Measurements from ENCODE around the gene EMC8.

The EMC8 gene

DNA sequence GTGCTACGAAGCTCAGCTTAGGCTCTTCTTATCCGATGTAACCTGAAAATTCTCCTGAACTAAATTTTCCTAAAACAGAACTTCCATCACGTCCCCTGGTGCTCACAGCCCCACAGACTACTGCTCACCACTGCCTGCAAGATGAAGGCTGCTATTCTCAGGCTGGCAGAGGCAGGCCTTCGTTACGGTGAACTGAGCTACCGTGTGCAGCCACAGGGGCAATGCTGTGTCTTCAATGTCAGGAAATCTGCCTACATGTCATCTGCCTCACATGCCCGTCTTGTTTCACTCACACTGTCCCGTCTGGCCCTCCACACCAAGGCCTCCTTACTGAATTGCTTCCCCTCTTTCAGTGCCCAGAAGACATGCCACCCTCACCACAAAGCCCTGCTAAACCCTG is 15.9 kb downstream of the EMC8 start:
- no peak overlapping the region for H3K27ac ChIP-seq (ENCODE audit: low read depth, low read length)
- peaks cover 28% of the 10 kb centered on the region; the same call in 1 of the 2 replicates for H3K36me3 ChIP-seq (ENCODE audit: insufficient read depth, low read length)
- no peak overlapping the region for H2AFZ ChIP-seq (ENCODE audit: low read length, unreplicated experiment)
- H3K79me2 ChIP-seq (ENCODE audit: control insufficient read depth, insufficient read depth, low read length, unreplicated experiment) = peaks cover 8% of the 10 kb centered on the region
- no peak overlapping the region for H3K4me3 ChIP-seq (ENCODE audit: low read depth, low read length)
- no peaks in the 10 kb centered on the region for H3K27me3 ChIP-seq (ENCODE audit: insufficient read depth, low read length)
- H3K4me1 ChIP-seq (ENCODE audit: control insufficient read depth, insufficient read depth, low read length, unreplicated experiment) = no peaks in the 10 kb centered on the region

DNA sequence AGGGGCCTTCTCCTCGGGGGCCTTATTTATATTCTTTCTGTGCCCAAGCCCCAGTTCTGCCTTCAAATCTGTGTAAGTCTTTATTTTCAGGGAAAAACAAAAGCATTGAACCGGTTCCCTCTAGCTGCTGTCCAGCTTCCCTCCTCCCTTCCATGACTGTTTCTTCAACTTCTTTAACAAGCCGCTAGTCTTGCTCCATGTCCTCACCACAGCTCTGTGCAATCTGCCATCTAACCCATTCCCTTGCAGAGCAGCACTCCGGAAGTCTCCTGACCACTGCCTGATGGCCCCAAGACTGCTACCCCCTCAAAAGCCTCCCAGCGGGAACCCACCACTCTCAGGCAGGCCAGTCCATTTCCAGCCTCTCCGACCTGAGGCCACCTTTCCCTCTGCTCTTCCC is 16.9 kb downstream of the EMC8 start:
- H3K79me2 ChIP-seq (ENCODE audit: control insufficient read depth, insufficient read depth, low read length, unreplicated experiment) = peaks cover 4% of the 10 kb centered on the region
- no peak overlapping the region for H3K27ac ChIP-seq (ENCODE audit: low read depth, low read length)
- peaks cover 21% of the 10 kb centered on the region; the same call in 1 of the 2 replicates for H3K36me3 ChIP-seq (ENCODE audit: insufficient read depth, low read length)
- H3K4me1 ChIP-seq (ENCODE audit: control insufficient read depth, insufficient read depth, low read length, unreplicated experiment) = peaks cover 10% of the 10 kb centered on the region
- H2AFZ ChIP-seq (ENCODE audit: low read length, unreplicated experiment) = no peak overlapping the region
- no peaks in the 10 kb centered on the region for H3K27me3 ChIP-seq (ENCODE audit: insufficient read depth, low read length)
- no peak overlapping the region for H3K4me3 ChIP-seq (ENCODE audit: low read depth, low read length)

DNA sequence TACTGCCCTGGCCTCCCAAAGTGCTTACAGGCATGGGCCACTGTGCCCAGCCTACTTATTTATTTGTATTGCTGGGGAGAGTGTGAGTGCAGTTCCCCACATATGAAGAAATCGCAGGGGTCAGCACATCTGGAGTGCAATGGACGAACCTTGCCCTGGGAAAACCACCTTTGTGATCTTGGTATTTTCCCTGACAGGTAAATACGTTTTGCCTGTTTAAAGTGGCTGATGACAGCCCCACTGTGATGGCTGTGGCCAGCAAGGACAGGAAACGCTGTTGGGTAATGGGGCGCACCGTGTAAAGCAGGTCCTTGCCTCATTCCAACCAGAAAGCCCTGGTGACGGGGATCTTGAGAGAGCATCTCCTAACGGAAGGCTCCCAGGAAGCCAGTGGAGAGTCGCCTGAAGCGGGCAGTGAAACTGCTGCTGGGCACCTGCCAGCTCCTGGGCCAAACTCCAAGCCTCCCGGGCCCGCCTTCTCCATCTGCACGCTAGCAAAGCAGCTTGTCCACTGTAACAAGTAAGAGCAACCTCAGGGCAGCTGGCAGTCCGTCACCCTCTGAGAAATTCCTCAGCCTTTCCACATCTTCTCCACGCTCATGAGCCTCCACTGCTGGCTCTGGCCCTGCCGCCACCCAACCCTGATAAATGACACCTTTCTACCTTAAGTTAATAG is 17.5 kb downstream of the EMC8 start:
- Histone ChIP-seq H3K27ac (ENCODE audit: low read depth, low read length) (no peak overlapping the region), H3K79me2 (ENCODE audit: control insufficient read depth, insufficient read depth, low read length, unreplicated experiment) (peaks cover 4% of the 10 kb centered on the region)

DNA sequence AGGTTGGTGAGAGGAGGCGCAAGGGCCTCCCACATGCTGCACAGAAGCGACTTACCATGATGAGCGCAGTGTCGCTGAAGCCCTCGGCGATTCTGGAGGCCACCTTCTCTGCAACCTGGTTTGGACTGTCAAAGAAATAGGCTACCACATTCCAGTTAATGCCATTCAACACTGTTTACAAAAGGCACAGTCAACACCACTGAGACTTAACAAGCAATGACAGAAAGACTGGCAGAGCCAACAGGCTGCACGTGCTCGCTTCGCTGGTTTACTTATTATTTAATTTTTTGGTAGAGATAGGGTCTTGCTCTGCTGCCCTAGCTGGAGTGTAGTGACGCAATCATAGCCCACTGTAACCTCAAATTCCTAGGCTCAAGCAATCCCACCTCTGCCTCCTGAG is 18.2 kb downstream of the EMC8 start:
- H3K4me1 ChIP-seq (ENCODE audit: control insufficient read depth, insufficient read depth, low read length, unreplicated experiment) = peaks cover 11% of the 10 kb centered on the region
- H3K27me3 ChIP-seq (ENCODE audit: insufficient read depth, low read length) = no peaks in the 10 kb centered on the region
- peaks cover 12% of the 10 kb centered on the region; the same call in 1 of the 2 replicates for H3K36me3 ChIP-seq (ENCODE audit: insufficient read depth, low read length)
- H3K79me2 ChIP-seq (ENCODE audit: control insufficient read depth, insufficient read depth, low read length, unreplicated experiment) = peaks cover 4% of the 10 kb centered on the region
- H2AFZ ChIP-seq (ENCODE audit: low read length, unreplicated experiment) = no peak overlapping the region
- no peak overlapping the region for H3K27ac ChIP-seq (ENCODE audit: low read depth, low read length)
- no peak overlapping the region for H3K4me3 ChIP-seq (ENCODE audit: low read depth, low read length)

More for the DNA sequence above, 17.5 kb downstream of the EMC8 start:
- H3K36me3 ChIP-seq (ENCODE audit: insufficient read depth, low read length) = peaks cover 16% of the 10 kb centered on the region; the same call in 1 of the 2 replicates
- peaks cover 11% of the 10 kb centered on the region for H3K4me1 ChIP-seq (ENCODE audit: control insufficient read depth, insufficient read depth, low read length, unreplicated experiment)
- H3K4me3 ChIP-seq (ENCODE audit: low read depth, low read length) = no peak overlapping the region
- H3K27me3 ChIP-seq (ENCODE audit: insufficient read depth, low read length) = no peaks in the 10 kb centered on the region
- H2AFZ ChIP-seq (ENCODE audit: low read length, unreplicated experiment) = no peak overlapping the region

DNA sequence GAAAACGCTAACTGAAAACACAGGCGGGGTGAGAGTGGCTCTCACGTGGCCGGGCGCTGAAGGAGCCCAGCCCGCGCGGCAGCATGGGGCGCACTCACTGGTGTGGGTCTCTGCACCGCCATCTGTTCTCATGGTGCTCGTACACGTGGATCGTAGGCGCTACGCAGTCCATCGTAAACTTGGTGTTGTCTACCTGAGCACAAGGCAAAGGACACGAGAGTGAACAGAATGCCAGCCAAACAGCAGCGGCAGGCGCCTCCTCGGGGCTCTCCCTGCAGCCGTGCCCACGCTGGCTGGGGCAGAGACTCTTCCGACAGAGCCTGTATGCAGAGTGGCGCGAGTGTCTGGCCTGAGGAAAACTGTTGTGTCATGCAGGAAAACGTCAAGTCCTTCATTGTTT is 19.1 kb downstream of the EMC8 start:
- no peak overlapping the region for H3K27ac ChIP-seq (ENCODE audit: low read depth, low read length)
- no peak overlapping the region for H3K4me3 ChIP-seq (ENCODE audit: low read depth, low read length)
- H3K79me2 ChIP-seq (ENCODE audit: control insufficient read depth, insufficient read depth, low read length, unreplicated experiment) = peaks cover 4% of the 10 kb centered on the region
- H3K27me3 ChIP-seq (ENCODE audit: insufficient read depth, low read length) = no peaks in the 10 kb centered on the region
- peaks cover 11% of the 10 kb centered on the region for H3K4me1 ChIP-seq (ENCODE audit: control insufficient read depth, insufficient read depth, low read length, unreplicated experiment)
- peaks cover 12% of the 10 kb centered on the region; the same call in 1 of the 2 replicates for H3K36me3 ChIP-seq (ENCODE audit: insufficient read depth, low read length)
- no peak overlapping the region for H2AFZ ChIP-seq (ENCODE audit: low read length, unreplicated experiment)

DNA sequence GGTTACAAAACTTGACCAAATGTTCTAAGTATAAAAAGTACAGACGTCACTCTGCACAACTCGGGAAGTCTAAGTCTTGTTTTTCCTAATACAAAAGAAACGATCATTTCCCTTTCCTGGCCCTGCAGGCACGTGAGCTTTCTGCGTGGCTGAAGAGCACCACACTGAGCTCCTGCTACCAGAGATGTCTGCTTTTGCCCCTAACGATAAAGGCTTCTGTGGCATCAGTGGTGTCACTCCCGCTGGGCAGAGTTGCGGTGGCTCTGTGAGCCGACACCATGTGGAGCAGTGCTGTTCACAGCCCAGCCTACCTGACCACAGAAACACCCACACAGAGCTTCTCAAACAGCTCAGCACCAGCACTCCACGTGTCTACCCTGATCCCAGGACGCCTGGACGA is 20.5 kb downstream of the EMC8 start:
- H3K27me3 ChIP-seq (ENCODE audit: insufficient read depth, low read length) = no peaks in the 10 kb centered on the region
- H3K79me2 ChIP-seq (ENCODE audit: control insufficient read depth, insufficient read depth, low read length, unreplicated experiment) = no peaks in the 10 kb centered on the region
- H2AFZ ChIP-seq (ENCODE audit: low read length, unreplicated experiment) = no peak overlapping the region
- no peak overlapping the region for H3K27ac ChIP-seq (ENCODE audit: low read depth, low read length)
- peaks cover 12% of the 10 kb centered on the region; the same call in 1 of the 2 replicates for H3K36me3 ChIP-seq (ENCODE audit: insufficient read depth, low read length)
- no peak overlapping the region for H3K4me3 ChIP-seq (ENCODE audit: low read depth, low read length)
- peaks cover 11% of the 10 kb centered on the region for H3K4me1 ChIP-seq (ENCODE audit: control insufficient read depth, insufficient read depth, low read length, unreplicated experiment)

DNA sequence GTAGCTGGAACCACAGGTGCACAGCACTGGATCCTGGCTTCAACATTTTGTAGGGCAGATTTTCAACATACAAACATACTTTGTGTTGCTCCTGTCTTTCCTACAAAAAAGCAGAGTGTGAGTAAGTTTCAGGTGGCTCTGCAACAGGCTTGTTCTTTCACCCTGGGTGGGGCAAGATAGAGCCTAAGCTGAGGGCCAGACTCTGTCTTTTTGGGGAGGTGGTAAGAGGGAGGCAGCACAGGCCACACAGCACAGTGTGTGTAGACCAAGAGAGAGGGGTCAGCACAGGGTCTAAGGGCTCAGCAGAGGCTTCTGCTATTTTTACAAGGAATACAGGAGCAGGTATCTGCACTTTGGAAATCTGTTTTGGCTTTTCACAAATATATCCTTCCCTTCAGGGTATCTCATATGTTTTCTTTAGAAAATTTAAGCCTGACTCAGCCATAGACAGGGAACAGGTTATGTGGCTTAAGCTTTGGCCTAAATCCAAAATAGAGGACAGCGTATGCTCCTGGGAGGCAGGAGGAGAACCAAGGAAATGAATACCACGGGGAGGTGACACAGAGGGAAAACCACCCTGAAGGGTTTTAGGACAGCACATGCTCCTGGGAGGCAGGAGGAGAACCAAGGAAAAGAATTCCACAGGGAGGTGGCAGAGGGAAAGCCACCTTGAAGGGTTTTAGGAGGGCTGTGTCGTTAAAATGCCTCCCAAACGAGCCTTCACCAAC is 21.6 kb downstream of the EMC8 start:
- Histone ChIP-seq H3K27me3 (ENCODE audit: insufficient read depth, low read length) (no peaks in the 10 kb centered on the region), H3K27ac (ENCODE audit: low read depth, low read length) (no peak overlapping the region), H3K36me3 (ENCODE audit: insufficient read depth, low read length) (peaks cover 12% of the 10 kb centered on the region; the same call in 1 of the 2 replicates), H3K79me2 (ENCODE audit: control insufficient read depth, insufficient read depth, low read length, unreplicated experiment) (no peaks in the 10 kb centered on the region), H2AFZ (ENCODE audit: low read length, unreplicated experiment) (no peak overlapping the region), H3K4me1 (ENCODE audit: control insufficient read depth, insufficient read depth, low read length, unreplicated experiment) (peaks cover 11% of the 10 kb centered on the region), H3K4me3 (ENCODE audit: low read depth, low read length) (no peak overlapping the region)

DNA sequence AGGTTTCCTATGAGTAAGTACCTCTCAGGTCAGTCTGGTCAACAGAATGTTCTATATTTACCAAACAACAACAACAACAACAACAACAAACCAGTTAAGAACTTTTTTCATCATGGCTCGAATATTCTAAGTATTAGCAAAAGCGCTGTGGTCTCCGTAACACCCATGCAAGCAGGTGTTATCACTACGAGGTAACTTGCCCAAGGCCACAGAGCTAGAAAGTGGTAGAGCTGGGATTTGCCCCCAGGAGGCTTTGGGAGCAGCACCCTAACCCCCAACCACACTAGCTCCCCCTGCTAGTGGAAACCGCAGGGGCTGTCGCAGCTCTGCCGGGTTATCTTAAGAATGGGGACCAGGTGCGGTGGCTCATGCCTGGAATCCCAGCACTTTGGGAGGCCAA is 24.5 kb downstream of the EMC8 start:
- Histone ChIP-seq H3K36me3 (ENCODE audit: insufficient read depth, low read length) (peaks cover 5% of the 10 kb centered on the region; the same call in 1 of the 2 replicates), H3K27me3 (ENCODE audit: insufficient read depth, low read length) (no peaks in the 10 kb centered on the region), H2AFZ (ENCODE audit: low read length, unreplicated experiment) (no peak overlapping the region), H3K4me1 (ENCODE audit: control insufficient read depth, insufficient read depth, low read length, unreplicated experiment) (peaks cover 11% of the 10 kb centered on the region), H3K79me2 (ENCODE audit: control insufficient read depth, insufficient read depth, low read length, unreplicated experiment) (no peaks in the 10 kb centered on the region), H3K4me3 (ENCODE audit: low read depth, low read length) (no peak overlapping the region), H3K27ac (ENCODE audit: low read depth, low read length) (no peak overlapping the region)

DNA sequence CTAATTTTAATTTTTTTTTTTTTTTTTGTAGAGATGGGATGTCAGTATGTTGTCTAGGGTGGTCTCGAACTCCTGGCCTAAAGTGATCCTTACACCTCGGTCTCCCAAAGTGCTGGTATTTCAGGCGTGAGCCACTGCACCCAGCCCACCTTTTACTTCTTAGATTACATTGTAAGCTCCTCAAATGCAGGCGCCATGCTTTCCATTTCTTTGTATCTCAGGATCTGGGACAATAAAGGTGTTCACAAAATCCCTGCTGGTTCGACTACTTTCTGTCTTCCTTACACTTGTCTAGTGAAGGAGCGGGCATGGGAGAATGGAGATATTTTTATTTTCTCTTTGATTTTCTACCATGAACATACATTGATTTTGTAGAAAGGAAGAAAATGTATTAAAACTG is 25.2 kb downstream of the EMC8 start:
- Histone ChIP-seq H3K4me3 (ENCODE audit: low read depth, low read length) (no peak overlapping the region), H3K4me1 (ENCODE audit: control insufficient read depth, insufficient read depth, low read length, unreplicated experiment) (peaks cover 11% of the 10 kb centered on the region), H2AFZ (ENCODE audit: low read length, unreplicated experiment) (no peak overlapping the region), H3K79me2 (ENCODE audit: control insufficient read depth, insufficient read depth, low read length, unreplicated experiment) (no peaks in the 10 kb centered on the region), H3K36me3 (ENCODE audit: insufficient read depth, low read length) (peaks cover 4% of the 10 kb centered on the region; the same call in 1 of the 2 replicates), H3K27ac (ENCODE audit: low read depth, low read length) (no peak overlapping the region), H3K27me3 (ENCODE audit: insufficient read depth, low read length) (no peaks in the 10 kb centered on the region)

DNA sequence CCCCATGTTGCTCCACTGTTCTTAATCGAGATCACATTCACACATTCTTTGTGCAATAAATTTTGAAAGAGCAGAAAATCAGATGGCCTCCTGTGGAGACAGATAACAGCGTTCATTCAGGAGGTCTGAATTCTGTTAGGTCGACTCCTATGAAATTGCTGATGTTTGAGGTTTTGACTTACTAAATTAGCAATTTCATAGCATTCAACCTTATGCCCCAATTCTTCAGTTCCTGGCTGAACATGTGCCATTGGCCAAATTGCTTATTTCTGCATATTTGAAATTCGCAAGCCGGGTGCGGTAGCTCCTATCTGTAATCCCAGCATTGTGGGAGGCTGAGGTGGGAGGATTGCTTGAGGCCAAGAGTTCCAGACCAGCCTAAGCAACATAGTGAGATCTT is 26.3 kb downstream of the EMC8 start:
- H2AFZ ChIP-seq (ENCODE audit: low read length, unreplicated experiment) = no peak overlapping the region
- no peaks in the 10 kb centered on the region for H3K27me3 ChIP-seq (ENCODE audit: insufficient read depth, low read length)
- H3K27ac ChIP-seq (ENCODE audit: low read depth, low read length) = no peak overlapping the region
- H3K4me3 ChIP-seq (ENCODE audit: low read depth, low read length) = no peak overlapping the region
- H3K4me1 ChIP-seq (ENCODE audit: control insufficient read depth, insufficient read depth, low read length, unreplicated experiment) = peaks cover 12% of the 10 kb centered on the region
- H3K79me2 ChIP-seq (ENCODE audit: control insufficient read depth, insufficient read depth, low read length, unreplicated experiment) = no peaks in the 10 kb centered on the region
- H3K36me3 ChIP-seq (ENCODE audit: insufficient read depth, low read length) = no peaks in the 10 kb centered on the region

DNA sequence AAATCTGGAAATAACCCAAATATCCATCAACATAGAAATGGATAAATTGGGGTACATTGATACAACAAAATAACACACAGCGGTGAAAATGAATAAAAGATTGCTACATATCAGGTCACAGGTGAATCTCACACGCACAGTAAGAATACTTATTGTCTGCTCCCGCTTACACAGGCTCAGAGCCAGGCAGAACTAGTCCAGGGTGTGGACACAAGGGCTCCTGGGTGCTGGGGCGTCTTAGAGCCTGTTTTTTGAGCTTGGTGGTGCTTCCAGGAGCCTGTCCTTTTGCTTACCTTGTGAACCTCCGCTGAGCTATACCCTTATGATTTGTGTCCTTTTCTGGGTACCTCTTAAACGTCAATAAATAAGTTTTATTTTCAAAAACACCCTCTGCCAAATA is 28.6 kb downstream of the EMC8 start:
- Histone ChIP-seq H3K4me3 (ENCODE audit: low read depth, low read length) (no peak overlapping the region), H3K4me1 (ENCODE audit: control insufficient read depth, insufficient read depth, low read length, unreplicated experiment) (peaks cover 15% of the 10 kb centered on the region), H3K27me3 (ENCODE audit: insufficient read depth, low read length) (no peaks in the 10 kb centered on the region), H2AFZ (ENCODE audit: low read length, unreplicated experiment) (no peak overlapping the region), H3K36me3 (ENCODE audit: insufficient read depth, low read length) (no peaks in the 10 kb centered on the region), H3K27ac (ENCODE audit: low read depth, low read length) (no peak overlapping the region), H3K79me2 (ENCODE audit: control insufficient read depth, insufficient read depth, low read length, unreplicated experiment) (no peaks in the 10 kb centered on the region)

Data from ACC112 (cell line).